HCT116 (cell line): Measurements from ENCODE around the gene RHEB.

Experiments
- ATF3 ChIP-seq: IDR thresholded peaks from 2 replicates; pipeline ENCODE4 v1.6.1; 2012
- CEBPB ChIP-seq: IDR thresholded peaks from 2 replicates; pipeline ENCODE4 v1.6.1; 2012; ENCODE audit warnings: low read depth
- CTCF ChIP-seq, 3 experiments: fragments of 200-600 bp in 1 of 3; sonication (generic) in 1 of 3; IDR thresholded peaks in 2 of 3; conservative IDR thresholded peaks in 1 of 3; 2 replicates each; pipeline ENCODE4 v1.5.1; 2012 to 2017; ENCODE audit warnings: low read depth in 2 of 3, low read length in 2 of 3, antibody characterized with exemption in 1 of 3, borderline replicate concordance in 1 of 3, control low read depth in 1 of 3, mild to moderate bottlenecking in 1 of 3, mixed read lengths in 1 of 3, mixed run types in 1 of 3, moderate library complexity in 1 of 3; ENCODE audit not compliant: insufficient read depth in 1 of 3
- EZH2 ChIP-seq: fragments of 200-600 bp; sonication (generic); IDR thresholded peaks from 2 replicates; pipeline ENCODE4 v1.6.1; 2017; ENCODE audit warnings: antibody characterized with exemption, mixed run types
- EZH2phosphoT487 ChIP-seq: fragments of 200-600 bp; IDR thresholded peaks from 2 replicates; pipeline ENCODE4 v1.6.1; 2018; ENCODE audit warnings: antibody characterized with exemption, borderline replicate concordance
- FOSL1 ChIP-seq: IDR thresholded peaks from 2 replicates; pipeline ENCODE4 v1.6.1; 2012; ENCODE audit warnings: low read depth
- JUND ChIP-seq: IDR thresholded peaks from 2 replicates; pipeline ENCODE4 v1.6.1; 2012
- POLR2A ChIP-seq: IDR thresholded peaks from 2 replicates; pipeline ENCODE4 v1.7.0; 2011; ENCODE audit warnings: borderline replicate concordance; ENCODE audit not compliant: insufficient read depth, insufficient read length; ENCODE audit errors: extremely low read depth
- POLR2AphosphoS5 ChIP-seq: IDR thresholded peaks from 2 replicates; pipeline ENCODE4 v1.6.1; 2011; ENCODE audit warnings: mild to moderate bottlenecking, low read depth, low read length, moderate library complexity
- RAD21 ChIP-seq: IDR thresholded peaks from 2 replicates; pipeline ENCODE4 v1.6.1; 2012; ENCODE audit warnings: low read depth, mild to moderate bottlenecking
- REST ChIP-seq: IDR thresholded peaks from 2 replicates; pipeline ENCODE4 v1.6.1; 2012; ENCODE audit warnings: low read depth
- SP1 ChIP-seq: IDR thresholded peaks from 2 replicates; pipeline ENCODE4 v1.6.1; 2012; ENCODE audit warnings: low read depth

GRCh38 chr7:151416112-151416940, 103.4 kb downstream of the RHEB start:
- TF ChIP-seq POLR2A (no peak), CTCF (IDR thresholded peaks at IDR 0.05 in 2 of 3, conservative IDR thresholded peaks at IDR 0.05 in 1 of 3; ENCODE audit: borderline replicate concordance in 1 of 3, insufficient read depth in 1 of 3, low read depth in 2 of 3, low read length in 2 of 3) (no peak), POLR2AphosphoS5 (no peak), ATF3 (no peak), CEBPB (no peak), FOSL1 (no peak), RAD21 (no peak), EZH2phosphoT487 (no peak), EZH2 (no peak), REST (no peak), JUND (no peak), SP1 (no peak)
